H1 (cell line): Measurements from ENCODE around the gene WDR35. TPM values are rescaled to one million over a fixed set of nuclear protein-coding genes. Genes with fewer than 3 reads are reported as not detected.

Experiments used
- BCL11A ChIP-seq, 2 experiments: IDR thresholded peaks; one replicate each; pipeline ENCODE4 v1.6.1; 2011; ENCODE audit warnings: low read depth in 2 of 2, low read length in 2 of 2, mild to moderate bottlenecking in 2 of 2
- CHD2 ChIP-seq: IDR thresholded peaks from 2 replicates; pipeline ENCODE4 v1.6.1; 2012; ENCODE audit warnings: low read length, improper control_type of control experiment
- CHD7 ChIP-seq: fragments of 300-600 bp; sonication (generic); IDR thresholded peaks from 2 replicates; pipeline ENCODE4 v1.7.1; 2012; ENCODE audit warnings: low read length, moderate library complexity, mild to moderate bottlenecking, inconsistent platforms; ENCODE audit not compliant: insufficient replicate concordance
- CTCF ChIP-seq, 3 experiments: IDR thresholded peaks; 1 replicate in 2 of 3; 2 replicates in 1 of 3; pipeline versions ENCODE4 v1.5.1 to v1.6.1; 2011; ENCODE audit warnings: low read length in 3 of 3, mild to moderate bottlenecking in 3 of 3, inconsistent platforms in 2 of 3, low read depth in 1 of 3, moderate library complexity in 1 of 3; ENCODE audit not compliant: insufficient read depth in 1 of 3; ENCODE audit errors: control extremely low read depth in 1 of 3
- JUN ChIP-seq: IDR thresholded peaks from 2 replicates; pipeline ENCODE4 v1.6.1; 2011; ENCODE audit warnings: low read depth, mild to moderate bottlenecking, improper control_type of control experiment, low read length
- PHF8 ChIP-seq: fragments of 200-600 bp; sonication (generic); conservative IDR thresholded peaks from 2 replicates; pipeline ENCODE4 v1.7.1; 2012; ENCODE audit warnings: low read depth, mild to moderate bottlenecking, inconsistent platforms, low read length, moderate library complexity
- YY1 ChIP-seq: IDR thresholded peaks from 2 replicates; pipeline ENCODE4 v1.6.1; 2011; ENCODE audit warnings: low read depth, mild to moderate bottlenecking, low read length
- polyA plus RNA-seq, 7 experiments: library from polyadenylated mRNA; depleted of rRNA in 3 of 7; stranded (reverse) in 5 of 7; unstranded in 2 of 7; fragments of >200 nt in 5 of 7; fragments of 200-250 nt in 2 of 7; gene quantifications; 1 replicate in 5 of 7; 2 replicates in 1 of 7; 4 replicates in 1 of 7; pipeline versions ENCODE4 v1.2.1 to v1.2.3, GENCODE V29; 2011 to 2013; ENCODE audit warnings: missing spikeins in 2 of 7, mixed read lengths in 2 of 7
- total RNA-seq: library from RNA; stranded (reverse); fragmentation: NEBNext Ultra II Directional; extraction: Animal tissue kit (Norgen Biotek cat#: 25700); gene quantifications from 2 replicates; pipeline ENCODE4 v1.2.1, GENCODE V29; 2021

Gene WDR35
- total and polyA plus RNA-seq, 2 of the 8 experiments (the other 6 are each of a cell fraction or from before 2014, with no cell fraction given): 9.0 to 25.5 TPM

GRCh38 chr2:19902216-19902740, 87.6 kb downstream of the WDR35 start (continued):
- TF ChIP-seq CHD7 (no peak), CHD2 (no peak), JUN (no peak), BCL11A (IDR thresholded peaks at IDR 0.05; ENCODE audit: low read depth in 2 of 2, low read length in 2 of 2) (no peak), YY1 (peak; percentile 73; the same call in 1 of the 2 replicates), PHF8 (0 out of 2 replicates have a peak, but pooled peaks have one; percentile 15), CTCF (IDR thresholded peaks at IDR 0.05; ENCODE audit: control extremely low read depth in 1 of 3, insufficient read depth in 1 of 3, low read depth in 1 of 3, low read length in 3 of 3) (no peak)
